ENCODE measurements around the gene TMEM41B. TPM values are rescaled to one million over a fixed set of nuclear protein-coding genes. Genes with fewer than 3 reads are reported as not detected.

TMEM41B gene
- total RNA-seq, 2 donors from 2014 or later, result 19.1 to 34.8 TPM

- ATAC-seq (ENCODE audit: insufficient number of reproducible peaks, low FRiP score, low read depth), result no peak
- H3K36me3 ChIP-seq, result peaks cover 3% of the 10 kb centered on the region
These were observed 20.7 kb downstream of the TMEM41B start for GRCh38 chr11:9293646-9294045.

GRCh38 chr11:9285850-9286587, 28.4 kb downstream of the TMEM41B start:
- no peaks in the 10 kb centered on the region for H3K27me3 ChIP-seq (replicated peaks; ENCODE audit: insufficient read depth)
- ATAC-seq (ENCODE audit: insufficient number of reproducible peaks, low FRiP score, low read depth) (no peak), DNase-seq (ENCODE audit: low spot score) (no peak)
- H3K4me3 ChIP-seq, result no peak overlapping the region
- peaks cover 0 to 7% of the 10 kb centered on the region in 2 donors for H3K4me1 ChIP-seq (ENCODE audit: control insufficient read depth in 1 of 2, low read depth in 2 of 2)
- no peak overlapping the region for H3K27ac ChIP-seq
- no peak for TF ChIP-seq CTCF (IDR thresholded peaks at IDR 0.05)
- H3K36me3 ChIP-seq, result peaks cover 3% of the 10 kb centered on the region
- H3K9me3 ChIP-seq, result no peaks in the 10 kb centered on the region

More at GRCh38 chr11:9293646-9294045, 20.7 kb downstream of the TMEM41B start:
- DNase-seq (ENCODE audit: low spot score), result no peak
- TF ChIP-seq CTCF (IDR thresholded peaks at IDR 0.05), result no peak
- H3K4me3 ChIP-seq, result no peak overlapping the region
- no peak overlapping the region for H3K27ac ChIP-seq
- no peaks in the 10 kb centered on the region for H3K9me3 ChIP-seq
- no peaks in the 10 kb centered on the region for H3K4me1 ChIP-seq (ENCODE audit: control insufficient read depth in 1 of 2, low read depth in 2 of 2)
- no peaks in the 10 kb centered on the region for H3K27me3 ChIP-seq (replicated peaks; ENCODE audit: insufficient read depth)

- Histone ChIP-seq H3K27me3 (replicated peaks; ENCODE audit: insufficient read depth) (no peaks in the 10 kb centered on the region), H3K4me3 (no peak overlapping the region), H3K36me3 (peaks cover 7% of the 10 kb centered on the region), H3K27ac (no peak overlapping the region), H3K9me3 (no peaks in the 10 kb centered on the region), H3K4me1 (ENCODE audit: control insufficient read depth in 1 of 2, low read depth in 2 of 2) (peaks cover 0 to 15% of the 10 kb centered on the region in 2 donors)
- TF ChIP-seq CTCF (IDR thresholded peaks at IDR 0.05), result no peak
- no peak for DNase-seq (ENCODE audit: low spot score)
- no peak for ATAC-seq (ENCODE audit: insufficient number of reproducible peaks, low FRiP score, low read depth)
These were observed 33.6 kb downstream of the TMEM41B start for GRCh38 chr11:9280655-9281301.

GRCh38 chr11:9277176-9277575, 37.2 kb downstream of the TMEM41B start:
- no peak overlapping the region for H3K27ac ChIP-seq
- peaks cover 0 to 8% of the 10 kb centered on the region in 2 donors for H3K4me1 ChIP-seq (ENCODE audit: control insufficient read depth in 1 of 2, low read depth in 2 of 2)
- no peak for DNase-seq (ENCODE audit: low spot score)
- no peak for TF ChIP-seq CTCF (IDR thresholded peaks at IDR 0.05)
- ATAC-seq (ENCODE audit: insufficient number of reproducible peaks, low FRiP score, low read depth), result no peak
- H3K4me3 ChIP-seq, result no peak overlapping the region
- H3K9me3 ChIP-seq, result no peaks in the 10 kb centered on the region
- peaks cover 7% of the 10 kb centered on the region for H3K36me3 ChIP-seq
- no peaks in the 10 kb centered on the region for H3K27me3 ChIP-seq (replicated peaks; ENCODE audit: insufficient read depth)

GRCh38 chr11:9276571-9276970, 37.8 kb downstream of the TMEM41B start:
- H3K27me3 ChIP-seq (replicated peaks; ENCODE audit: insufficient read depth), result no peaks in the 10 kb centered on the region
- H3K4me3 ChIP-seq, result no peak overlapping the region
- H3K27ac ChIP-seq, result no peak overlapping the region
- no peaks in the 10 kb centered on the region for H3K9me3 ChIP-seq
- ATAC-seq (ENCODE audit: insufficient number of reproducible peaks, low FRiP score, low read depth) (no peak), DNase-seq (ENCODE audit: low spot score) (no peak)
- H3K4me1 ChIP-seq (ENCODE audit: control insufficient read depth in 1 of 2, low read depth in 2 of 2), result peaks cover 0 to 8% of the 10 kb centered on the region in 2 donors
- H3K36me3 ChIP-seq, result peaks cover 7% of the 10 kb centered on the region
- no peak for TF ChIP-seq CTCF (IDR thresholded peaks at IDR 0.05)
